Measurements from ENCODE around the gene ALDH1A2.
A peak's percentile ranks its signal among the peaks of the same experiment; 100 is the strongest.
"Not testable (repeated sequence)": the region's sequence is repeated elsewhere in the genome, so short reads cannot be mapped to it uniquely, and the experiment has no call there.

The ALDH1A2 gene

DNA sequence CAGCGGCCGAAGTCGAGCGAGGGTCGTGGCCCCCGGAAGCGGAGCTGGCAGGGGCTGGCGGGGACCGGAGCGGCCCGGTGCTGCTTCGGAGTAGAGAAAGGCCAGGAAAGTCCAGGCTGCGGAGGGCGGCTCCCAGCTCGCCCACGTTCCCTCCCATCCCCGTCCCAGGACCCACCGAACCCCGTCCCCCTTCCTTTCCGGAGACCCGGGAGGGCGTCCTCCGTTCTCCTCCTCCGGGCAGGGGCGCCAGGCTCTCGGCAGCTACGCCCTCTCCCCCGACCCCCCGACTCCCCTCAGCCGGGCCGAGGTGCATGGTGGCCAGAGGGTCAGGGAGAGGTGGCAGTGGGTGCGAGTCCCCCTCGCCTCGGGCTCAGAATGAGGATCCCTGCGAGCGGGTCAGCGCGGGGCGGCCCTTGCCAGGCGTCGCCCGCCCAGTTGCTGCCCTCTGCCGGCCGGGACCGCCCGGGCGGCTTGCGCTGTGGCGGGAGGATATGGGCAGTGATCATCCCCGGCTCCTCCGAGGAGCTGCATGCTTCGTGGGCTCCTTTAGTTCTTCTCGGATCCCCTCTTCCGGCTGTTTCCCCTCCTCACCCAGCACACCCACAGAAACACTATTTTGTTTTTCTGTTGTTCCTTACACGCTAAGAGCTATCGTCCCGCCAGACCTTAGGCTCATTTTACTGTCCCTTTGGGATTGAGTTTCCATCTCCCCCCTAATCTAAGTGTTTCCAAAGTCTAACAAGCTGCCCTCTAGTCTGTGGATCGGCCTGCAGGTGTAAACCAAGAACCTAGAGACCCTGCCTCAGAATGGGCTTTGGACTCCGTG lies 744 bp upstream of the ALDH1A2 start:
- peak; percentile 11 for DNase-seq

DNA sequence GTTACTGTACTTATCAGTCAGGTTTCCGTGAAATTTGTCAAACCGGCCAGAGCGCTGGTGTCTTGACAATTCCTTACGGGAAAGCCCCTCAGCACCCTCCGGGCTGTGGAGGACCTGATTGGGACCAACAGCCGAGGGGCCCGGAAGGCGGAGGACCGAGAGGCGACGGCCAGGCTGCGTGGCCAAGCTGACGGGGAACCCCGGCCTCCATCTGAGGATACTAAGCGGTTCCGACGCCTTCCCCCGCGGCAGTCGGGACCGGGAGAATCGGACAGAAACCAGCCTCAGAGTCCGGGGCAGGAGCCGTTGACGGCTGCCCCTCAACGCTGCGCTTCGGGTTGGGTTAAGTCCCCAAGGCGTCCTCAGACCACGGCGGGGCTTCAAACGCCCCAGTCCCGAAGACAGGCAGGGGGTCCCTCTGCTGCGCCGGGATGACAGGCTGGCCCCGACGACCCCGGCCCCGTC lies 499 bp downstream of the ALDH1A2 start:
- no peak for DNase-seq

DNA sequence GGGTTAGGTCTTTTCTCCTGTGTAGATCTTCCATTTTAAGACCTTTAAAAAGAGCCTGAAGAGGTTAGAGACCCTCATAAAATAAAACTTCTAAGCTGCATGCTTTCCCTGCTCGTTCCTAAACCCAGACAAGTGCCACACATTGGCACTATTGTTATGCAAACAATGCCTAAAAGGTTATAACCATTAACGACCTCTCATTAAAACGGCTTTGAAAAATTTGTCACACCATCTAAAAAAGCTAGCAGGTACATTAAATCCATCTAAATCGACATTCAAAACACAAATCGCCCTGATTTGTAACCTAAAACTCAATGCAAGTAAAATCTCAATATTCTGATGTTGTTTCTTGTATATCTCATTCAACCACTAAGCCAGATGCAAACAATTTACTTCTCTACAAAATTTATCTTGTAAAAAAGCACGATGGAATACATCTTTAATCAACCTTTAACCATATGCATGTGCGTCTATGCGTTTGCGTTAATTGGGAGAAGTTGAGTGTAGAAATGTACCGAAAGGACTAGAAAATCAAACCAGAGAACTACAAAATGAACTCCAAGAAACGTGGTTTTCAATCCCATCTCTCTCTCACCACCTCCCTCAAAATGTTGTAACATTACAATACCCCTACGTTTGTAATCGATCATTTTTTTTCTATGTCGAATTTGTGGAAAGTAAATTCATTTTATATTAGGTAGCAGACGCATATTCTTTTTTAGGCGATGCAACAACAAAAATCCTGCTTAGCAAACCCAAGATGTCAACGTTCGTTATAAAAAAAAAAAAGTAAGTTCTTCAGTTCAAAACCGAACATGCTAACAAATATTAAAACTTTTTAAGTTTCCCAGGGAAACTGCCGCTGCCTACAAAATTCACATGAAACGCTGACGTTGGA lies 1.2 kb downstream of the ALDH1A2 start:
- DNase-seq = no peak

GRCh38 chr15:58063614-58064013 lies 1.9 kb downstream of the ALDH1A2 start:
- DNase-seq = no peak

GRCh38 chr15:58062983-58063382 lies 2.5 kb downstream of the ALDH1A2 start:
- no peak for DNase-seq

DNA sequence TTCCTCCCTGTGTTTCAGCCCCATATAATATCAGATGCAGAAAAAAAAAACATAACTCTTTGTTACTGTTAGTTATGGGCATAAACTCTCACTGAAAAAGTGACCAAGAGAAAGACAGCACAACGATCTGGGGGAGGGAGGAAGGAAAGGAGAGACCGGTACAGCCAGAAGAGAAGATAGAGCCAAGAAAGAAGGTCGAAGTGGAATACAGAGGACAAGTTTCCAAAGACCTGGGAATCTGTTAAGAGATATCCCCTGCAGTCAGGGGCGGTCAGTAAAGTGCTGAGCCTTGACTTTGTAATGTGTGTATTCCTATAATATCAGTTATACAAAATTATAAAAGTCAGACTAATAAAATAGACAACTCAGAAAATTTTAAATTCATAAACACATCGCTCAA lies 3.3 kb downstream of the ALDH1A2 start:
- no peak for DNase-seq

DNA sequence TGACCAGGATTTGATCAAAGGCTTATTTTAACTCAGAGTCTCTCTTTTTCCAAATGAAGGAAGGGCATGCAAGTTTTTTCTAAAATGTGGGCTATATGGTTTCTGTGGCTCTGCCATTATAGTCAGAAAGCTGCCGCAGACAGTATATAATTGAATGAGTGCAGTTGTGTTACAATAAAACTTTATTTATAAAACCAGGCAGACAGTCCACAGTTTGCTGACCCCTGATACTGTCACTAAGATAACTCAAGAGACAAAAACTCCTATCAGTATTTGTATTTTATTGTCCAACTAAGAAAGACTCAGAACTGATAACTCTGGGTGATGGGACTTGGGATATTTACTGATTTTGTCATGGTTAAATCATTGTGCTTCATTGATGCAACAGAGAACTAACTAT lies 4.9 kb downstream of the ALDH1A2 start:
- no peak for DNase-seq

GRCh38 chr15:58058729-58059128 lies 6.8 kb downstream of the ALDH1A2 start:
- DNase-seq = no peak

- no peak for DNase-seq
Measured at GRCh38 chr15:58058073-58058472, 7.4 kb downstream of the ALDH1A2 start.

GRCh38 chr15:58057559-58057958 lies 8.0 kb downstream of the ALDH1A2 start:
- DNase-seq = no peak

- DNase-seq = no peak
Measured at GRCh38 chr15:58056015-58056414, 9.5 kb downstream of the ALDH1A2 start.

GRCh38 chr15:58053315-58054153 lies 12.0 kb downstream of the ALDH1A2 start:
- no peak for DNase-seq

DNA sequence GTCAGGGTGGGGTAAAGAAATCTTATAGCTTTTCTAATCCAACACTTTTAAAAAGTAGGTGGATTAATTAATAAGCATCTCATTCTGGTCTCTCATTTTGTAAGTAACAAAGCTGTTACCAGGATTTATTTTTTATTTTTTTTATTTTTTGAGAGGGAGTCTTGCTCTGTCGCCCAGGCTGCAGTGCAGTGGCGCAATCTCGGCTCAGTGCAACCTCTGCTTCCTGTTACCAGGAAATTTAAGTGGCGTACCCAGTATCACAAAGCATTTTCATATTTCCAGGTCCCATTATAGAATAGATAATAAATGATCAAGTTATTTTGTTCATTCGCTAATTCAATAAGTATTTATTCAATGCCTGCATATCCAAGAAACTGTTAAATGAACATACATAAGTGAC lies 13.2 kb downstream of the ALDH1A2 start:
- no peak for DNase-seq

GRCh38 chr15:58049520-58050227 lies 15.8 kb downstream of the ALDH1A2 start:
- no peak for DNase-seq

DNA sequence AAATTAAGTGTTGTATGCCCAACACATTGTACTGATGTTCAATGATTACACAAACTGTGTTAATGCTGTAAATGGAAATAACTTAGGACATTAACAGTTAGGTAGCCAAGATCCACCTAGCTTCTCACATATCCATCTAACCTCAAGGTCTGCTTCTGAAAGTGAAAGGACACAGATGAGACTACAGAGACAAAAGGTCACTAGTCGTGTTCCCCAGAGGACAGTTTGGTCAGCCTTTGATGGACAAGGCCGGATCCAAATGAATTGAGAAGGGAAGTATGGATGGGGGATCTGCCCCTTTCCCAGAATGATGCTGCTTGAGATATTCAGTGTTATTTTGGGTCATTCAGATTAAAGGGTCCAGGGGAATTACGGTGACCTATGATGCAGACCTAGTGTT lies 17.2 kb downstream of the ALDH1A2 start:
- no peak for DNase-seq

DNA sequence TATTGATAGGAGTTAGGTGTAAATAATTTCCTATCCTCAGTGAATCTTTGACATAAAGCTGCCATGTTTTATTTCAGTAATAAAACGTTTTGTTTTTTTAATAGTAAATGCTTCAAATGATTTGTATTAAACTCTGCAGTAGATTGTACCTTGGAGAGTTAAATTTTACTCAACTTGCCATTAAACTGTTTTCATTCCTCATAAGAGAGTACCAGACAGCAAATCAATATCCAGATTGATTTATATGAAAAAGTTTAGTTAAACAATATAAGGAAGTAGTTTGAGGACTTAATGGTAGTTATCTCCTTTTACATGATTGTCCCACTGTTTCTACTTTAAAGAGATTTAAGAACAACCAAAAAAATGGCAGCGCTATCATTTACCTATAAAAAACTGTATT lies 18.4 kb downstream of the ALDH1A2 start:
- no peak for DNase-seq

- DNase-seq = no peak
Measured at GRCh38 chr15:58046467-58046866, 19.0 kb downstream of the ALDH1A2 start.

GRCh38 chr15:58045376-58045775 lies 20.1 kb downstream of the ALDH1A2 start:
- DNase-seq = not testable (repeated sequence)

- DNase-seq = no peak
Measured at GRCh38 chr15:58044551-58044950, 21.0 kb downstream of the ALDH1A2 start.

- DNase-seq = peak; percentile 8
Measured at GRCh38 chr15:58043192-58043903, 22.2 kb downstream of the ALDH1A2 start.

GRCh38 chr15:58042006-58042405 lies 23.5 kb downstream of the ALDH1A2 start:
- no peak for DNase-seq

GRCh38 chr15:58040150-58040549 lies 25.4 kb downstream of the ALDH1A2 start:
- no peak for DNase-seq
